Adrenal gland (tissue), 12 donors: Measurements from ENCODE around the gene CNIH2. TPM values are rescaled to one million over a fixed set of nuclear protein-coding genes. Genes with fewer than 3 reads are reported as not detected.
A peak's percentile ranks its signal among the peaks of the same experiment; 100 is the strongest.

Experiments used
- DNase-seq, 7 donors: peaks; one replicate each; pipeline ENCODE4 v3.0.0-alpha.2; 2019 to 2020
- H3K27ac ChIP-seq, 5 donors: fragments of 200-600 bp; sonication (generic) in 4 of 5; 1 replicate in 3 of 5; 2 replicates in 2 of 5; pipeline versions ENCODE4 v1.5.1 to v1.8.0; 2016 to 2020; ENCODE audit warnings: mild to moderate bottlenecking in 1 of 5
- H3K27me3 ChIP-seq: fragments of 200-600 bp; 2 replicates; pipeline ENCODE4 v1.8.0; 2021
- H3K36me3 ChIP-seq, 2 donors: fragments of 200-600 bp; replicated peaks in 1 of 2; 1 replicate in 1 of 2; 2 replicates in 1 of 2; pipeline versions ENCODE4 v1.5.1 to v1.8.0; 2018 to 2022
- H3K4me1 ChIP-seq, 2 donors: fragments of 200-600 bp; replicated peaks in 1 of 2; 1 replicate in 1 of 2; 2 replicates in 1 of 2; pipeline versions ENCODE4 v1.5.1 to v1.8.0; 2018 to 2021
- H3K4me3 ChIP-seq, 4 donors: fragments of 200-600 bp; sonication (generic) in 3 of 4; one replicate each; pipeline ENCODE4 v1.5.1; 2016 to 2018
- H3K9me3 ChIP-seq, 3 donors: fragments of 200-600 bp; sonication (generic) in 1 of 3; replicated peaks in 1 of 3; 1 replicate in 2 of 3; 2 replicates in 1 of 3; pipeline versions ENCODE4 v1.5.1 to v1.8.0; 2016 to 2021
- POLR2A ChIP-seq, 2 donors: fragments of 450-650 bp; IDR thresholded peaks; one replicate each; pipeline ENCODE4 v1.6.1; 2017; ENCODE audit warnings: antibody characterized with exemption in 2 of 2, mild to moderate bottlenecking in 2 of 2, moderate library complexity in 1 of 2
- WGBS, 4 donors: extraction: QIAGEN DNeasy Blood & Tissue Kit in 2 of 4; methylation state at CpG; one replicate each; pipeline versions ENCODE4 v1.1.5 to v1.1.7; 2013 to 2017; 5-methylcytosine and 5-hydroxymethylcytosine counted together
- intact Hi-C, 2 donors: fragments of 100-400 bp; cut with DNase I; formaldehyde crosslinking; loops; one replicate each; pipeline versions ENCODE4 v1.14.1 to v1.15.0; 2022 to 2023
- polyA plus RNA-seq, 3 donors: library from polyadenylated mRNA; stranded (reverse); fragments of 200-250 nt in 2 of 3; fragments of 350-450 nt in 1 of 3; fragmentation: Illumina TruSeq in 1 of 3; extraction: RNeasy Lipid Tissue Mini Kit (QIAGEN cat#74804) in 1 of 3; gene quantifications; one replicate each; pipeline ENCODE4 v1.2.3, GENCODE V29; 2013 to 2014
- total RNA-seq, 9 donors: library from RNA; depleted of rRNA in 4 of 9; stranded (reverse); fragments of >200 nt in 4 of 9; fragments of 120-200 nt in 1 of 9; fragmentation: NEBNext Ultra II Directional in 1 of 9; extraction: Animal tissue kit (Norgen Biotek cat#: 25700) in 1 of 9; gene quantifications; one replicate each; pipeline versions ENCODE4 v1.1.0 to v1.2.4, GENCODE V29; 2013 to 2023
- TF ChIP-seq, protein P1 (sequence below), 6 experiments: fragments of 450-650 bp in 4 of 6; fragments of 200-600 bp in 2 of 6; sonication (generic) in 1 of 6; IDR thresholded peaks; 1 replicate in 5 of 6; 2 replicates in 1 of 6; pipeline versions ENCODE4 v1.5.1 to v1.8.0; 2016 to 2021; ENCODE audit warnings: antibody characterized with exemption in 6 of 6, mild to moderate bottlenecking in 2 of 6, moderate library complexity in 1 of 6
- donor health status: healthy with polysubstance abuse.
- donor health status: Bipolar disorder and iron deficiency.
- donor health status: DM: yes; HTN: yes; CAD: no.
- donor health status: DM: no; HTN: no; CAD: no.
- donor health status: DM: no; HTN: no; CAD: no.
- donor health status: DM: yes; HTN: yes; CAD: no.

CNIH2 gene
- total and polyA plus RNA-seq, 12 donors, result 0.55 to 13.4 (median 2.9) TPM; not detected in 2

DNA sequence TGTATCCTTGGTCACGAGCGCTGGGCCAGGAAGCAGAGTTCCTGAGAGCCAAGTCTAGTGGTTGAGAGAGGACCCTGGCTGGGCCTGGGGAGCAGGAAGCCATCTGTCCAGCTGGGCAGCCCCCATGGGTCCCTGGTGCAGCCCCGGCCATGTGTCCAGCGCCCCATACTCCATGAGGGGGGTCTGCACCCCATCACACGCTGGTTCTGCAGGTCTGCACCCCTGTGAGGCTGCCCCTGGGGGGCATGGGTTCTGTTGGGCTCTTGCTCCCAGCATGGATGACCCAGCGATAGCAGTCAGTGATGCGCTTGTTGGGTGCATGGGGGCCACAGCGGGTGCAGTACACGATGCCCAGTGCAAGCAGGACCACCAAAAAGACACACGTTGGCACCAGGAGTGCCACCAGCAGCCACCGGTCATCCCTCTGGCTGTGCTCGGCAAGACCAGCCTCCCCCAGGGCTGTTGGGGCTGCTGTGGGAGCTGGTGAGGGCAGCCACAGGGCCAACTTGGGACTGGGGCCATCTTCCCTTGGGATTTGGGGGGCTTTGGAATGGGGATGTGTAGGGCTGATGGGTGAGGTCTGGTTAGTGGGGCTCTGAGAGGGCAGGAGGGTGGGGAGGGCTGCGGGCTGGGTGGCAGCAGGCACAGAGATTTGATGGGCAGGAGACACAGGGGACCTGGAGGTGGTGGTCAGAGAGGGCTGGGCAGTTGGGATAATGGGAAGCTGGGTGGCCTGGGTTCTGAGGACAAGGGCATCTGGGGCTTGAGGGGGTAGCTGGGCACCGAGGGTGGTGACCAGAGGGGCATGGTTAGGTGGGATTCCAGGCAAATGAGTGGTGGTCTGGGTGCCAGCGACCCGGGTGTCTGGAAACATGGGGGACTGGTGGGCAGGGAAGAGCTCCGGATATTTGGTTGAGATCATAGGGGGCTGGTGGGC is 36.9 kb downstream of the CNIH2 start:
- WGBS, 4 donors, result 65 to 76% (median 72%) methylated on average over 9 to 17 of the region's 17 CpGs
- no peak for DNase-seq
- peaks cover 6 to 18% of the 10 kb centered on the region in 2 donors for H3K4me1 ChIP-seq
- peak overlapping the region in 1 of 4 donors; percentile 37 for H3K4me3 ChIP-seq
- intact Hi-C loops, result no loop called here
- no peaks in the 10 kb centered on the region for H3K27me3 ChIP-seq
- H3K36me3 ChIP-seq, result no peaks in the 10 kb centered on the region
- H3K27ac ChIP-seq, result peak overlapping the region in 2 of 5 donors; percentile 82 to 91
- H3K9me3 ChIP-seq, result no peaks in the 10 kb centered on the region
- TF ChIP-seq POLR2A (IDR thresholded peaks at IDR 0.05), result no peak
- TF ChIP-seq, protein P1, sequence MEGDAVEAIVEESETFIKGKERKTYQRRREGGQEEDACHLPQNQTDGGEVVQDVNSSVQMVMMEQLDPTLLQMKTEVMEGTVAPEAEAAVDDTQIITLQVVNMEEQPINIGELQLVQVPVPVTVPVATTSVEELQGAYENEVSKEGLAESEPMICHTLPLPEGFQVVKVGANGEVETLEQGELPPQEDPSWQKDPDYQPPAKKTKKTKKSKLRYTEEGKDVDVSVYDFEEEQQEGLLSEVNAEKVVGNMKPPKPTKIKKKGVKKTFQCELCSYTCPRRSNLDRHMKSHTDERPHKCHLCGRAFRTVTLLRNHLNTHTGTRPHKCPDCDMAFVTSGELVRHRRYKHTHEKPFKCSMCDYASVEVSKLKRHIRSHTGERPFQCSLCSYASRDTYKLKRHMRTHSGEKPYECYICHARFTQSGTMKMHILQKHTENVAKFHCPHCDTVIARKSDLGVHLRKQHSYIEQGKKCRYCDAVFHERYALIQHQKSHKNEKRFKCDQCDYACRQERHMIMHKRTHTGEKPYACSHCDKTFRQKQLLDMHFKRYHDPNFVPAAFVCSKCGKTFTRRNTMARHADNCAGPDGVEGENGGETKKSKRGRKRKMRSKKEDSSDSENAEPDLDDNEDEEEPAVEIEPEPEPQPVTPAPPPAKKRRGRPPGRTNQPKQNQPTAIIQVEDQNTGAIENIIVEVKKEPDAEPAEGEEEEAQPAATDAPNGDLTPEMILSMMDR (IDR thresholded peaks at IDR 0.05), result no peak

DNA sequence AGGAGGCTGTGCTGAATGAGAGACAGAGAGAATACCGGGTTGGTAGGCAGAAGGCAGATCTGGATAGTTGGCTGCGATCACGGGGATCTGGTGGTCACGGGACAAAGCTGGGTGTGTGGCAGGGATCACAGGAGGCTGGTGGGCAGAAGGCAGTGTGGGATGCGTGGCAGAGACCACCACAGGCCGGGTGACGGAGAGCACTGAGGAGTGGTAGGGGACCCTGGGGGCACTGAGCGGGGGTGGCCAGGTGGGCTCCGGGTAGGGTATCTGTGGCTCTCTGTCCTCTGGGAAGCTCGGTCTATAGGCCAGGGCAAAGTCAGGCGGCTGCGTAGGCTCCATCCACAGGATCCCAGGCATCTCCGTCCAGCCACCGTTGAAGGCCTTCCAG is 37.5 kb downstream of the CNIH2 start:
- no peaks in the 10 kb centered on the region for H3K36me3 ChIP-seq
- peak overlapping the region in 2 of 5 donors; percentile 75 to 91 for H3K27ac ChIP-seq
- TF ChIP-seq, protein P1 (IDR thresholded peaks at IDR 0.05), result no peak
- no peak for TF ChIP-seq POLR2A (IDR thresholded peaks at IDR 0.05)
- H3K27me3 ChIP-seq, result no peaks in the 10 kb centered on the region
- H3K9me3 ChIP-seq, result no peaks in the 10 kb centered on the region
- peaks cover 6 to 18% of the 10 kb centered on the region in 2 donors for H3K4me1 ChIP-seq
- intact Hi-C loops, result no loop called here
- DNase-seq, result no peak
- peak overlapping the region in 1 of 4 donors; percentile 37 for H3K4me3 ChIP-seq
- 65 to 78% (median 76%) methylated on average over 11 to 14 of the region's 14 CpGs for WGBS, 4 donors

DNA sequence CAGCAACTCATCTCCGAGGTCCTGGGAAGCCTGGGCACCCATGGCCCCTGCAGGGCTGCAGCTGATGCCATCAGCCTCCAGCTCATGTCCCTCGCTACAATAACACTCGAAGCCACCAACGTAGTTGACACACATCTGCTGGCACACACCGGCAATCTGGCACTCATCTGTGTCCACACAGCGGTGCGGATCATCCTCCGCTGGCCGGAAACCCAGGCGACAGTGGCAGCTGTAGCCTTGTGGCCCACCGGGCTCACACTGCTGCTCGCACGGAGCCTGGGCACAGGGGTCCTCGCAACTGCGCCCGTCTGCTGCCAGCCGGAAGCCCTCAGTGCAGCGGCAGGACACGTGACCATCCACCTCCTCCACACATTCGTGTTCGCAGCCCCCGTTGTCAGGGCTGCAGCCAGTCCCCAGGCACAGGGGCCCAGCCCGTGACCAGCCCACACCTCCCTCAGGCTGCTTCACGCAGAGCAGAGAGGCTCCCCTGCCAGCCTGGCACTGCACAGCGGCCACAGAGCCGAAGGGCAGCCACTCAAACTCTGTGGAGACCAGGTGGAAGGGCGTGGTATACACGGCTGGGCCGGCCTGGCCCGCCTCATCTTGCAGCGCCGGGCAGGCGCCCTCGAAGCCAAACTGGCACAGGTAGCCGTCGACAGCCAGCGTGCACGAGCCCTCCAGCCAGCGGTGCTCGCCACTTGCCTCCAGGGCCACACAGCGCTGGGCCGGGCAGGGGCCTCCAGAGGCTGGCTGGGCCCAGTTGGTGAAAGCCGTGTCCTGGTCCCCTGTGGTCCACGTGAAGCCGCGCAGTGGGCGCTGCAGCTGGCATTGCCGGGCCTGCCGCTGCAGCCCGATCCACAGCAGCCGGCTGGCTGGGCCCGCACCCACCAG is 38.2 kb downstream of the CNIH2 start:
- no peak for DNase-seq
- H3K27ac ChIP-seq, result peak overlapping the region in 2 of 5 donors; percentile 75 to 91
- H3K4me1 ChIP-seq, result peaks cover 6 to 18% of the 10 kb centered on the region in 2 donors
- peak overlapping the region in 1 of 4 donors; percentile 37 for H3K4me3 ChIP-seq
- H3K9me3 ChIP-seq, result no peaks in the 10 kb centered on the region
- intact Hi-C loops, result no loop called here
- H3K27me3 ChIP-seq, result no peaks in the 10 kb centered on the region
- TF ChIP-seq, protein P1 (IDR thresholded peaks at IDR 0.05), result no peak
- no peak for TF ChIP-seq POLR2A (IDR thresholded peaks at IDR 0.05)
- H3K36me3 ChIP-seq, result no peaks in the 10 kb centered on the region
- 63 to 85% (median 71%) methylated on average over 10 to 52 of the region's 52 CpGs for WGBS, 4 donors

DNA sequence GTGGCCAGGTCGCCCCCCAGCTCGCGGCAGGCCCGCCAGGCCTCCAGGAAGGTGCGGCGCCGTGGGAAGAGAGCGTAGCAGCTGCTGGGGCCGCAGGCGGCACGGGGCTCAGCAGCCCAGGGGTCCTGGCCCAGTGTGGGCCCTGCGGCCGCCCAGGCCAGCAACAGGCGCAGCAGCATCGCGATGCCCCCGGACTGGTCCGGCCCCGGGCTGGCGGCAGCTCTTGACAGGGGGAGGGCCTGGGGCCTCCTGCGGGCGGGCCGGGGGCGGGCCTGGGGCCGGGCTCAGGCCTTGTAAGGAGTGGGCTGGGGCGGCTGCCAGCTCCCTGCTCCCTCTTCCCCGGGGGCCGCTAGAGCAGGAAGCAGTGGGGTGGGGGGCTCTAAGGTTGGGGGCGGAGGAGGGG is 38.9 kb downstream of the CNIH2 start, which contains the start of gene CD248:
Gene CD248, minus strand, starts transcription at position 196 of the 403 bp plus-strand sequence. Its CDS starts 17 bp downstream, at position 179.
- Histone ChIP-seq H3K36me3 (no peaks in the 10 kb centered on the region), H3K4me3 (peak within 1 kb of the TSS in 1 of 4 donors; percentile 37), H3K27ac (peak within 1 kb of the TSS in 4 of 5 donors; percentile 39 to 91 (median 65)), H3K9me3 (no peaks in the 10 kb centered on the region), H3K27me3 (no peaks in the 10 kb centered on the region), H3K4me1 (peaks cover 6 to 18% of the 10 kb centered on the region in 2 donors)
- WGBS, 4 donors, result 23 to 31% (median 29%) methylated on average over 7 to 29 of the region's 29 CpGs; no CpG with 5 or more reads in 1 of the 4 donors
- TF ChIP-seq, protein P1 (IDR thresholded peaks at IDR 0.05), result no peak
- peak in 1 of 7 donors; percentile 45 for DNase-seq
- intact Hi-C loops, result no loop called here
